ENCODE data around the gene TMEM41B. TPM values are rescaled to one million over a fixed set of nuclear protein-coding genes. Genes with fewer than 3 reads are reported as not detected.
"Not testable (repeated sequence)": the region's sequence is repeated elsewhere in the genome, so short reads cannot be mapped to it uniquely, and the experiment has no call there.

TMEM41B gene
- total and polyA plus RNA-seq, 11 donors: 14.8 to 27.8 (median 21.7) TPM

- Histone ChIP-seq H3K9me3 (no peaks in the 10 kb centered on the region), H3K27me3 (no peaks in the 10 kb centered on the region), H3K4me3 (peak within 1 kb of the TSS; percentile 85 to 99 (median 96)), H3K4me1 (peaks cover 3 to 43% (median 31%) of the 10 kb centered on the region in 12 donors), H3K36me3 (no peaks in the 10 kb centered on the region), H3K27ac (peak within 1 kb of the TSS; percentile 93 to 99 (median 98))
- 9 to 51% (median 11%) methylated on average over 12 to 63 of the region's 63 CpGs for WGBS, 4 donors
- TF ChIP-seq CTCF (IDR thresholded peaks at IDR 0.05) (peak in 1 of 12 donors; percentile 18), POLR2A (IDR thresholded peaks at IDR 0.05) (peak in 1 of 2 donors; percentile 80)
- peak; percentile 91 to 94 (median 92) for DNase-seq
- peak; percentile 91 to 96 (median 94) for ATAC-seq
- intact Hi-C loops (cut with DNase I): loop anchor here in 9 of 10 donors (1.0 to 10.0 kb wide), 6 partner anchors 47 to 199 kb away; partner anchors contain the start of genes IPO7 (in 3 of the 9), TMEM41B (in 2 of the 9) and ZNF143 (in 1 of the 9)
Measured at GRCh38 chr11:9265211-9266131, 48.9 kb downstream of the TMEM41B start, which contains the start of gene DENND5A. Gene DENND5A (minus strand): TSS chr11:9265350. CDS start chr11:9265069, 281 bp downstream.

DNA sequence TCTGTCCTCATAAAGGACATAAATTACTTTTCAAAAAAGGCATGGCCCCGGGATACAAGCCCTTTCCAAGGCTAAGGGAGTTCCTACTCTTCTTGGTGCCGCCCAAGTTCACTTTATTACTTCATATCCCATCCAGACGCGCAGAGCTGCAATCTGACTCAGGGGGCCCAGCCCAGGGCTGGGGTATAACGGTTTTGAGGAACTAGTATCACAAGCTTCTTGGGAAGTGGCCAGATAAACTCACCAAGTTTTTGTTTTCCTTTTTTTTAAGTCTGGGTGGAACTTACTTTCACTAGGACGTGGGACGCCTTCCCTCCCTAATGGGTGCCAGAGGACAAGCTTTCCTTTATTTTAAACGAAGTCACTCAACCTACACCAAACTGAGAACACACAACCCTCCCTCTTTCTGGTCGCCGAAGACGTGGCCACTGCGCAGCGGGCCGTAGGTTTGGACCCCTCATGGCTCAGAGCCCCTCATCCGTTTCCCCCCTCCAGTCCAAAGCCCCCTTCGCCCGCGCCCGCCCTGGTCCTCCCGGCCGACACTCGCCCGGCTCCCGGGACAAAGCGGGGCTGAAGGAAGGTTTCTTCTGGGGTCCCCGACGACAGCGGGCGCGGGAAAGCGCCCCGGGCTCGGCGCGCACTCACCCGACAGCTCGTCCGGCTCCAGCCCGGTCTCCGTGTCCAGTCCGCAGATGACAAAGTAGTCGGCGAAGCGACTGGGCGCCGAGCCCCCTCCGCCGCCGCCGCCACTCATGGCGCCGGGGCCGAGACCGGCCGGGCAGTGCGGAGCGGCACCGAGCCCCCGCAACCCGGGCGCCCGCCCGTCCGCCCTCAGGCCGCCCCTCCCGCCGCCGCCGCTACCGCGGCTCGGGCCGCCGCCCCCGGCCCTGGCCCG lies 49.8 kb downstream of the TMEM41B start:
- Histone ChIP-seq H3K4me3 (peak overlapping the region; percentile 85 to 99 (median 96)), H3K36me3 (no peaks in the 10 kb centered on the region), H3K27me3 (no peaks in the 10 kb centered on the region), H3K9me3 (no peaks in the 10 kb centered on the region), H3K27ac (peak overlapping the region; percentile 93 to 99 (median 98)), H3K4me1 (peaks cover 4 to 48% (median 40%) of the 10 kb centered on the region in 12 donors)
- intact Hi-C loops (cut with DNase I): loop anchor here in 9 of 10 donors (1.0 to 10.0 kb wide), 9 partner anchors 48 to 200 kb away; partner anchors contain the start of genes IPO7 (in 3 of the 9), TMEM41B (in 3 of the 9) and ZNF143 (in 1 of the 9)
- ATAC-seq: peak; percentile 49 to 77 (median 74)
- 0 to 1% (median 0%) methylated on average over 15 to 76 of the region's 76 CpGs for WGBS, 4 donors
- TF ChIP-seq CTCF (IDR thresholded peaks at IDR 0.05) (no peak), POLR2A (IDR thresholded peaks at IDR 0.05) (peak in 1 of 2 donors; percentile 23)
- DNase-seq: peak; percentile 64 to 81 (median 78)

DNA sequence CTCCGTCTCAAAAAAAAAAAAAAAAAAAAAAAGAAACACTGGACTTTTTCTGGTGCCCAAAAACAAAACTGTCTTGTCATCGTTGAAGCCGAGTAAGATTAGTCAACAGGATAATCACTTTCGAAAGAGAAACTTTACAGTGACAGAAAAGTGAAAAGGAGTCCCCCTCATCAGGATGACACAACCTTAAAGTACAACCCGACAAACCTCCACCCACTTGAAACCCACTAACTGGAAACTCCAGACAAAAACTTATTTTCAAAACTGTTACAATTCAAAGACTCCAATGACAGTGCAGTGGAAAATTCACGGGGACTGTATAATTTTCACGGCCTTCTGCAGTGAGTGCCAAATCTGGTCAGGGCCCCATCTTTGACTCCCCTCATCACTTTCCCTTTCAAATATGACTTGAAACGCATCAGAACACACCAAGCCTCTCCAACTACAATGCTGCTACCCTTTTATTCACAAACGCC lies 50.5 kb downstream of the TMEM41B start:
- Histone ChIP-seq H3K36me3 (no peaks in the 10 kb centered on the region), H3K27ac (peak overlapping the region; percentile 93 to 99 (median 98)), H3K4me3 (peak overlapping the region; percentile 85 to 99 (median 96)), H3K27me3 (no peaks in the 10 kb centered on the region), H3K4me1 (peaks cover 4 to 52% (median 42%) of the 10 kb centered on the region in 12 donors), H3K9me3 (no peaks in the 10 kb centered on the region)
- ATAC-seq (peak in 2 of 4 donors; percentile 11 to 17), DNase-seq (no peak)
- 1 to 3% (median 1%) methylated on average over 8 of the region's 9 CpGs for WGBS, 4 donors
- intact Hi-C loops (cut with DNase I): loop anchor here in 8 of 10 donors (5.0 to 10.0 kb wide), 8 partner anchors 48 to 201 kb away; partner anchors contain the start of genes IPO7 (in 3 of the 8), TMEM41B (in 1 of the 8) and ZNF143 (in 1 of the 8)
- TF ChIP-seq CTCF (IDR thresholded peaks at IDR 0.05) (no peak), POLR2A (IDR thresholded peaks at IDR 0.05) (no peak)

DNA sequence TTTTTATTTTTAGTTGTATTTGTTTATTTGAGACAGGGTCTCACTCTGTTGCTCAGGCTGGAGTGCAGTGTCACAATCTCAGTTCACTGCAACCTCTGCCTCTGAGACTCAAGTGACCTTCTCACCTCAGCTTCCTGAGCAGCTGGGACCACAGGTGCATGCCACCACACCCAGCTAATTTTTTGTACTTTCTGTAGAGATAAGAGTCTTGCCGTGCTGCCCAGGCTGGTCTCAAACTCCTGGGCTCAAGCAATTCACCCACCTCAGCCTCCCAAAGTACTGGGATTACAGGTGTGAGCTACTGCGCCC lies 53.6 kb downstream of the TMEM41B start:
- not testable (repeated sequence) for H3K4me3 ChIP-seq, H3K9me3 ChIP-seq, H3K27me3 ChIP-seq, DNase-seq, ATAC-seq, H3K36me3 ChIP-seq
- 53 to 77% (median 59%) methylated on average over 2 of the region's 2 CpGs for WGBS, 4 donors
- intact Hi-C loops (cut with DNase I): loop anchor here in 8 of 10 donors (5.0 to 10.0 kb wide), 8 partner anchors 52 to 204 kb away; partner anchors contain the start of genes IPO7 (in 3 of the 8), TMEM41B (in 1 of the 8) and ZNF143 (in 1 of the 8)
- H3K4me1 ChIP-seq: peaks cover 4 to 50% (median 39%) of the 10 kb centered on the region in 12 donors
- H3K27ac ChIP-seq: peak overlapping the region in 3 of 12 donors; percentile 6 to 8 (median 7)

Measured in heart left ventricle (tissue), 16 donors.